T follicular helper cell (primary cell): Measurements from ENCODE around the gene CTXND1.
A peak's percentile ranks its signal among the peaks of the same experiment; 100 is the strongest.

ENCODE experiments used
- DNase-seq: peaks from one replicate; pipeline ENCODE4 v3.0.0-alpha.2; 2020; ENCODE audit warnings: low read depth

The CTXND1 gene

GRCh38 chr15:80259942-80260510 lies 8.0 kb upstream of the CTXND1 start:
- DNase-seq, result no peak

GRCh38 chr15:80251428-80252120 lies 439 bp downstream of the CTXND1 start:
- DNase-seq, result no peak

GRCh38 chr15:80250614-80251427 lies 1.2 kb downstream of the CTXND1 start:
- no peak for DNase-seq

- DNase-seq, result no peak
These were observed 2.0 kb downstream of the CTXND1 start for GRCh38 chr15:80249973-80250372.

DNA sequence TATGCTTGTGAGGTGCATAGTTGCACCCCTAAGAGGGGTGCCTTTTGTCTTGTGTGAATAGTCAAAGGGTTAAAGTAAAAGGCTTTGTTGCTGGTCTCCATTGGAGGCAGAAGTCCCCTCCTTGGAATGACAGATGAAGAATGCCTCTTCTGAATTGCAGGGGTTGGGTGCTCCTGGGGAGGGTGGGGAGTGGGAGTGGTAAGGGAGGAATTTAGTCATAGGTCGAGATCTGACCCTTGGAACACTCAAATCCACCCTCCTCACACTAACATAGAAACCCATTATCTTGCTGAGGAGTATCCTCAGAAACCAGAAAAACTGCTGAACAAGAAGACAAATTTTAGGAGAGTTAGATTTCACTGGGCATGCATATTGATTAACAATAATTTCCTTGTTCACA lies 4.7 kb downstream of the CTXND1 start:
- no peak for DNase-seq

DNA sequence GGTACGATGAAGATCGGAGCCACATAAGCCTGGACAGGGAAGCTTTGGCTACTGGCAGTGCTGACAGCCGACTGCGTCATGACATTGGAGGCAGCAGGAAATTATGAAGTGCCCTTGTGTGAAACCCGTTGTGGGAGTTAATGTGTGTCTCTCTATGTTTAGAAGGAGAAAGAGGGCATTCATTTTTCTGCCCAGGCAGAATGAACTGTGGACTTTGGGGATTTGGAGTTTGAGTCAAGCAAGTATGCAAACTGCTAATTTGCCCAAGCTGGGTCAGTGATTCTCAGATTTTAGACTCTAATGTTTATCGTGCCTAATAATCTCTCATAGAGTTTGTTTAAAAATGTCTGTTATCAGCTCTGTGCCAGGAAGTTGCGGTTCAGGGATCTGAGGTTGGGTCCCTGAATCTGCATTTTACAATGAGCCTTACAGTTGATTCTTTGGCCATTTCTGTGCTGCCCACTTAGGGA lies 5.6 kb downstream of the CTXND1 start:
- no peak for DNase-seq

DNA sequence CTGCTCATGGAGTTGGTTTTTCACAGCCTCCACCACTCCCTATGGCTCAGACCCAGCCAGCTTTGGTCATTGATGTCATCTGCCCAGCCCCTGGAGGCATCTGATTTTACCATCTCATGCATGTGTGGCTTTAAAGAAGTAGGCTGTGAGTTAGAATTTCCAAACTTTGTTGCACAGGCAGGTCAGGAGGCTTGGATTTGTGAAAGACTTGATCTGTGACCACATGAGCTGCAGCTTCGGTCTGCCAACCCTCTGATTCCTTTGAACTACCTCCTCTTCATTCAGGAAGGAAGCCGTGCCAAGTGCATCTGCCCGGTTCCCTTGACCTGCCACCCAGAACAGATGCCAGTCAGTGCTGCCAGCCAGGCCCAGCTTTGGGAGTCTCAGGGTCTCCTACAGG lies 9.2 kb downstream of the CTXND1 start:
- DNase-seq, result no peak

- no peak for DNase-seq
These were observed 9.8 kb downstream of the CTXND1 start for GRCh38 chr15:80242132-80242769.

GRCh38 chr15:80241508-80241907 lies 10.5 kb downstream of the CTXND1 start:
- no peak for DNase-seq

DNA sequence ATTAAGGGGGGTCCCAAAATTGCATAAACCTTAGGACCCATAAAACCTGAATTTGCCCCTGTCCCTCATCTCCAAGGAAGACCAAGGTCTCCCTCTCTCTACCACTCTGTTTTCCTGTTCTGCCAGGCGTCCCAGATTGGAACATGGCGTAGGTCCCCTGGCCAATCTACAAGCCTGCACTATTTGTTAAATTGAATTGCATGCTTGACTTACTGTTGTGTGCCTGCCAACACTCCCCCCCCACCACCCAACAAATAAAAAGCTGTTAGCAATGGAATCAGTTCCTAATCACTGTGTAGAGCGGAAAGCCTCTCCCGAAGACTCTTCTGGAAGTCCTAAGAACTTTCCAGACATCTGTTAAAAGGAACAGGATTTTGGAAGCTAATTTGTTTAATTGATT lies 11.7 kb downstream of the CTXND1 start:
- DNase-seq, result no peak

DNA sequence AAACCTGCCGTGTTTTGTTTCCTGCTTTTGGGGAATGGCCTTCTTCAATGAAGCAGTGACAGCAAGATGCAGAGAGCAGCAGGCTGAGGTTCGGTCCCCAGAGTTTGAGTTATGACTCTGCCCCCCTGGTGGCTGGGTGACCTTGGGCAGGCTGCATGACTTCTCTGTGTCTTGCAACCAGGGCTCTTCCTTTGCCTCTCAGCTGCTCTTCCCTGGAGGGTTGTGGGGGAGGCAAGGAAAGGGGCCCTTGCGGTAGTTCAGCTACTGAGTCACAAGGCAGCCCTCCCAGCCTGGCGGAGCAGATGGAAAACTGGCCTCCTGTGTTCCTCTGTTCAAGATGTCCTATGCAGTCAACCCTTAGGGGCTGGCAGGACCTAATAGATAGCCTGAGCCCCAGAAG lies 17.1 kb downstream of the CTXND1 start:
- peak; percentile 12 for DNase-seq

GRCh38 chr15:80233581-80233980 lies 18.4 kb downstream of the CTXND1 start:
- DNase-seq, result no peak

DNA sequence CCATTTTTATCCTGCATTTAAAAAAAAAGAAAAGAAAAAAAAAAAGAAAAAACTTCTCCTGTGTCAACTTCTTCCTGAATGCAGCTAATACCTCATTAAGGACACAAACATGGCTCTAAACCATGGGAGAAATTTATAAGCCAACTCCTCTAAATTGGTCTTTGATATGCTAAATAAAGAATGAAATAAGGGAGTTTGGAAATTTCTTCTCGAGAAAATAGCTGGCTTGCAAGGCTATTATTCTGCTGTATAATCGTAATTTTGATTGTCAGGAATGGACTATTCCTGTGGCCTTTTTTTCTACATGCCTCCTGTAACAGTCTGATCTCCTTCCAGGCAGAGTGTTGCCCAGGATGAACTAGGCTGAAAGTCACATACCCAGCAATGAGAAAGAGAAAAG lies 20.6 kb downstream of the CTXND1 start:
- DNase-seq, result no peak

DNA sequence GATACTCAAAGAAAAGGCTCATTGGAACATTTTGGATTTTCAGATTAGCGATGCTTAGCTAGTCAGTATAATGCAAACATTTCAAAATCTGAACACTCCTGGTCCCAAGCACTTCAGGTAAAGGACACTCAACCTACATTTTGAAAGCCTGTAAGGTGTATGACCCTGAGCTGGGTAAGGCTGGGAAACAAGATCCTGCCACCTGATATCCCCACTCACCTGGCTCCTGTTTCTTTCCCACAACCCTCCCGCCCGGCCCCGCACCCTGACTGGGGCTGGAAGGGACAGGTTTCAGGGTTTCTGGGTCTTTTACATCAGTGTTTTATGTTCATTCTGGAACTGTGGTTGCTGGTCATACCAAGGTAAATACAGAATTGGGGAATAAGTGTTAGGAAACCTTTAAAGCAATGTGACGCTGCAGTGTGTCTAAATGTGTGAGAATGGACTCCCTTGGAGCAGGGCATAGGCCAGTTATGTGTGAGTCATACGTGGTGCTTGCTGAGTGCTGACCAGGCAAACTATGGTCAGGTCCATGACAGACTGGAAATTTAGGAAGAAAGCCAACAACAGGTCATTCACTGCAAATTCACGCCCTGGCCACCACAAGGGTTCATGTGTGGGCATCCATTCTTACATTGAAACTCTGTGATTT lies 22.9 kb downstream of the CTXND1 start:
- no peak for DNase-seq

- DNase-seq, result no peak
These were observed 32.1 kb downstream of the CTXND1 start for GRCh38 chr15:80219955-80220354.

DNA sequence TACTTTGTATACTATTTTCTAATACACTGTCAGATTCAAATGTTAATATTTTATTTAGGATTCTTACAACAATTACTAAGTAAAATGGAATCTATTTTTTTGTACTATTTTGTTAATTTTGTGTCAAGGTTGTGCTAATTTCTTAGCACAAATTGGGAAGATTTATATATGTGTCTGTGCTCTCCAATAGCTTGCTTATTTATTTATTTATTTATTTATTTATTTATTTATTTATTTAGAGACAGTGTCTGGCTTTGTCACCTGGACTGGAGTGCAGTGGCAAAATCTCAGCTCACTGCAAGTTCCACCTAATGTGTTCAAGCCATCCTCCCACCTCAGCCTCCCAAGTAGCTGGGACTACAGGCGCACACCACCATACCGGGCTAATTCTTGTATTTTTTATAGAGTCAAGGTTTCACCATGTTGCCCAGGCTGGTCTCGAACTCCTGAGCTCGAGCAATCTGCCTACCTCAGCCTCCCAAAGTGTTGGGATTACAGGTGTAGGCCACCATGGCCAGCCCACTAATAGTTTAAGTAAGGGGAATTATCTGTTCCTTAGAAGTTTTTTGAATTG lies 34.6 kb downstream of the CTXND1 start:
- no peak for DNase-seq

DNA sequence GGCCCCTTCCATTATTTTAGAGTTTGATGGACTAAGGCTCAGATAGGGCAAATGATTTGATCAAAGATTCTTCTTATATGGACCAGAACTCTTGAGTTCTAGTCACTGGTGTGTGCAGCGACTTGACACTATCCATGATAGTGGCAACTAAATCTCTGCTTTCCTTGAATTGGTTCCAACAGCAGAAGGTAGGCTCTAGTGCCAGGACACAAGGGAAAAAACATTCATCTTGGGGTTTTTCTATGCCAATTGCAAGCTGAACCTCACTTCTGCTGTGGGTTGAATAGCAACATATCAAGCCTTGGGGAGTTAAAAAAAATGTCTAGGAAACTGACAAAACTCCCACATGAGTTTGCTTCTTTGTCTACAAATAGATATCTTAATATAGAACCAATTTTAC lies 35.1 kb downstream of the CTXND1 start:
- DNase-seq, result no peak

GRCh38 chr15:80216141-80216540 lies 35.9 kb downstream of the CTXND1 start:
- no peak for DNase-seq

GRCh38 chr15:80214910-80215309 lies 37.1 kb downstream of the CTXND1 start:
- no peak for DNase-seq

- no peak for DNase-seq
These were observed 40.0 kb downstream of the CTXND1 start for GRCh38 chr15:80211976-80212375.
